Thymus (tissue), 11 donors: ENCODE data around the gene SHKBP1. TPM values are rescaled to one million over a fixed set of nuclear protein-coding genes. Genes with fewer than 3 reads are reported as not detected.

Experiments
- DNase-seq, 9 donors: peaks; one replicate each; pipeline ENCODE4 v3.0.0-alpha.2; 2013; ENCODE audit warnings: low spot score in 9 of 9, low read depth in 6 of 9, missing footprints in 1 of 9
- H3K27ac ChIP-seq, 2 donors: one replicate each; pipeline ENCODE4 v1.5.1; 2013; ENCODE audit warnings: control low read depth in 1 of 2, low read depth in 1 of 2, low read length in 1 of 2, mild to moderate bottlenecking in 1 of 2, moderate library complexity in 1 of 2
- H3K27me3 ChIP-seq, 2 donors: one replicate each; pipeline ENCODE4 v1.5.1; 2013; ENCODE audit warnings: low read length in 1 of 2; ENCODE audit not compliant: control insufficient read depth in 2 of 2, insufficient read depth in 1 of 2
- H3K36me3 ChIP-seq, 2 donors: one replicate each; pipeline ENCODE4 v1.5.1; 2013; ENCODE audit warnings: low read length in 1 of 2, mild to moderate bottlenecking in 1 of 2, moderate library complexity in 1 of 2; ENCODE audit not compliant: control insufficient read depth in 2 of 2, insufficient read depth in 2 of 2
- H3K4me1 ChIP-seq, 2 donors: one replicate each; pipeline ENCODE4 v1.5.1; 2013; ENCODE audit warnings: low read length in 2 of 2; ENCODE audit not compliant: control insufficient read depth in 2 of 2, insufficient read depth in 2 of 2
- H3K4me3 ChIP-seq, 2 donors: one replicate each; pipeline ENCODE4 v1.5.1; 2013; ENCODE audit warnings: low read length in 2 of 2, control low read depth in 1 of 2, mild to moderate bottlenecking in 1 of 2
- H3K9me3 ChIP-seq, 2 donors: one replicate each; pipeline ENCODE4 v1.5.1; 2013; ENCODE audit warnings: low read length in 1 of 2, mild to moderate bottlenecking in 1 of 2; ENCODE audit not compliant: control insufficient read depth in 2 of 2, insufficient read depth in 1 of 2
- WGBS: extraction: QIAGEN DNeasy Blood & Tissue Kit; methylation state at CpG from one replicate; pipeline ENCODE4 v1.1.7; 2013; 5-methylcytosine and 5-hydroxymethylcytosine counted together
- polyA plus RNA-seq: library from polyadenylated mRNA; stranded (reverse); fragments of 200-250 nt; gene quantifications from one replicate; pipeline ENCODE4 v1.2.3, GENCODE V29; 2013
- total RNA-seq: library from RNA; stranded (reverse); fragments of 120-200 nt; gene quantifications from one replicate; pipeline ENCODE4 v1.2.4, GENCODE V29; 2013
- donor health status: healthy.

Gene SHKBP1
- total and polyA plus RNA-seq, 2 donors: 33.1 to 117 TPM

DNA sequence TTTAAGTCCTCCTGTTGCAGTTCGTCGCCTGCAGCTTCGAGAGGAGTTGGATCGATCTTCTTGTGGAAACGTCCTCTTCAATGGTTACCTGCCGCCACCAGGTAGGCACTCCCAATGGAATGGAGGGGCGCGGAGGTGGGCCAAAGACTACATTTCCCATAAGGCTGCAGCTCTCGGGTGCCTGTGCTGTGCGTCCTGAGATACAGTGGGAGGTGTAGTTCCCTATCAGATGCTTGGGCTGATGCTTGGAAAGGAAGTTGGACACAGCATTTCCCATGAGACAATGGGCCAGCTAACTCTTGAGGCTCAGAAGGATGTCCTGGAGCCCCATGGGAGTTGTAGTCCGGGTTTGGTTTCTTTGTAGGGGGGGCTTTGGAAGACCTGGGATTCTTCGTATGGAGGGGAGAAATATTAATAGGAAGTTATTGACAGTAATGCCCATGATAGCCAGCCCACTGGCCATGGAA lies 1.8 kb downstream of the SHKBP1 start:
- peaks cover 0 to 3% of the 10 kb centered on the region in 2 donors for H3K27me3 ChIP-seq
- H3K27ac ChIP-seq: no peak overlapping the region
- H3K9me3 ChIP-seq: no peaks in the 10 kb centered on the region
- 97% methylated on average over 12 of the region's 12 CpGs for WGBS
- H3K4me3 ChIP-seq: no peak overlapping the region
- H3K36me3 ChIP-seq: peaks cover 31 to 35% of the 10 kb centered on the region in 2 donors
- peaks cover 14 to 23% of the 10 kb centered on the region in 2 donors for H3K4me1 ChIP-seq
- no peak for DNase-seq

- H3K9me3 ChIP-seq: no peaks in the 10 kb centered on the region
- peaks cover 14 to 19% of the 10 kb centered on the region in 2 donors for H3K4me1 ChIP-seq
- peaks cover 0 to 3% of the 10 kb centered on the region in 2 donors for H3K27me3 ChIP-seq
- no peak overlapping the region for H3K4me3 ChIP-seq
- WGBS: 99% methylated on average over 13 of the region's 13 CpGs
- H3K27ac ChIP-seq: no peak overlapping the region
- DNase-seq: no peak
- H3K36me3 ChIP-seq: peaks cover 37 to 46% of the 10 kb centered on the region in 2 donors
Measured at GRCh38 chr19:40580619-40581018, 3.9 kb downstream of the SHKBP1 start.

DNA sequence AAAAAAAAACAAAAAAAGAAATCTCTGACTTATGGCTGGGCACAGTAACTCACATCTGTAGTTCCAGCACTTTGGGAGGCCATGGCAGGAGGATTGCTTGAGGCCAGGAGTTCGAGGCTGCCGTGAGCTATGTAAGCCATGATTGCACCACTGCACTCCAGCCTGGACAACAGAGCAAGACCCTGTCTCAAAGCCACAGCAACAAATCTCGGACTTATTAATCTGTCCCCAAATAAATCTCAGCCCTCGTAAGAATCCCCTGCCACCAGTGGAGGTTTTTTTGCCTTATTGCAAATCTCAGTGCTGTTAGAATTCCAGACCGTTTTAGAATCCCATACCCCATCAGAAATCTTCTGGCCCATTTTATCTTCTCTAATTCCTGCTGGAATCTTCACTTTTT lies 4.9 kb downstream of the SHKBP1 start:
- Histone ChIP-seq H3K36me3 (peaks cover 38 to 54% of the 10 kb centered on the region in 2 donors), H3K9me3 (no peaks in the 10 kb centered on the region), H3K27me3 (no peaks in the 10 kb centered on the region), H3K4me1 (peaks cover 11 to 12% of the 10 kb centered on the region in 2 donors), H3K4me3 (no peak overlapping the region), H3K27ac (no peak overlapping the region)
- no peak for DNase-seq
- WGBS: 98% methylated on average over 5 of the region's 5 CpGs

- Histone ChIP-seq H3K4me1 (peaks cover 7 to 8% of the 10 kb centered on the region in 2 donors), H3K4me3 (no peak overlapping the region), H3K36me3 (peaks cover 46 to 61% of the 10 kb centered on the region in 2 donors), H3K27ac (no peak overlapping the region), H3K9me3 (no peaks in the 10 kb centered on the region), H3K27me3 (no peaks in the 10 kb centered on the region)
- WGBS: 95% methylated on average over 2 of the region's 2 CpGs
- no peak for DNase-seq
Measured at GRCh38 chr19:40582467-40582866, 5.8 kb downstream of the SHKBP1 start.

DNA sequence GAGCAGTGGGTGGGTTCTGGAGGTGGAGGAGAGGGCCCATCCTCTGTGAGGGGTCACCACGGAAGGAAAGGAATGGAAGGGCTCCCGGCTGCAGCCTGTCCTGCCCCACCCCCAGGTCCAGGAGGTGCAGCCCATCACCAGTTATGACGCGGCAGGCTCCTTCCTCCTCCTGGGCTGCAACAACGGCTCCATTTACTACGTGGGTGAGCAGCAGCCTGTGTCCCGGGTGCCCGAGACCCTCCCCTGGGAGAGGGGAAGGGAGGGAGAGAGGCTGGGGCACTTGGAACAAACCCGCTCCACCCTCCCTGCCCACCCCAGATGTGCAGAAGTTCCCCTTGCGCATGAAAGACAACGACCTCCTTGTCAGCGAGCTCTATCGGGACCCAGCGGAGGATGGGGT lies 6.6 kb downstream of the SHKBP1 start:
- no peak overlapping the region for H3K27ac ChIP-seq
- no peaks in the 10 kb centered on the region for H3K27me3 ChIP-seq
- no peak for DNase-seq
- H3K9me3 ChIP-seq: no peaks in the 10 kb centered on the region
- WGBS: 97% methylated on average over 14 of the region's 14 CpGs
- H3K36me3 ChIP-seq: peaks cover 54 to 64% of the 10 kb centered on the region in 2 donors
- H3K4me1 ChIP-seq: peaks cover 0 to 2% of the 10 kb centered on the region in 2 donors
- H3K4me3 ChIP-seq: no peak overlapping the region

DNA sequence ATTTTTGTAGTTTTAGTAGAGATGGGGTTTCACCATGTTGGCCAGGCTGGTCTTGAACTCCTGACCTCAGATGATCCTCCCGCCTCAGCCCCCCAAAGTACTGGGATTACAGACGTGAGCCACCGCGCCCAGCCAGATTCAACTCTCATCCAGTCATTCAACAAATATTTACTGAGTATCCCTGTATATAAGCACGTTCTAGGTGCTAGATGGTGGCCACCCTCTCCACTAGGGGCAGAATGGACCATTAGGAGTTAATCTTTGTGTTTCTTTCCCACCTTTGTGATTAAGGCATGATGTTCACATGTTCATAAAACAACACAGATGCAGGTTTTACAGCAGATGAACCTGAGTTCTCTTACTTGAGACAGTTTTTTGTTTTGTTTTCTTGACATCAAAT lies 7.3 kb downstream of the SHKBP1 start:
- H3K27me3 ChIP-seq: no peaks in the 10 kb centered on the region
- peaks cover 61 to 71% of the 10 kb centered on the region in 2 donors for H3K36me3 ChIP-seq
- H3K9me3 ChIP-seq: no peaks in the 10 kb centered on the region
- no peak overlapping the region for H3K4me3 ChIP-seq
- no peak overlapping the region for H3K27ac ChIP-seq
- no peak for DNase-seq
- 98% methylated on average over 5 of the region's 5 CpGs for WGBS
- H3K4me1 ChIP-seq: no peaks in the 10 kb centered on the region

- H3K36me3 ChIP-seq: peaks cover 55 to 72% of the 10 kb centered on the region in 2 donors
- H3K4me3 ChIP-seq: no peak overlapping the region
- no peaks in the 10 kb centered on the region for H3K9me3 ChIP-seq
- H3K4me1 ChIP-seq: no peaks in the 10 kb centered on the region
- DNase-seq: no peak
- no peaks in the 10 kb centered on the region for H3K27me3 ChIP-seq
- H3K27ac ChIP-seq: no peak overlapping the region
- WGBS: 96% methylated on average over 11 of the region's 11 CpGs
Measured at GRCh38 chr19:40585241-40585981, 8.7 kb downstream of the SHKBP1 start.

- no peaks in the 10 kb centered on the region for H3K4me1 ChIP-seq
- no peaks in the 10 kb centered on the region for H3K9me3 ChIP-seq
- H3K27ac ChIP-seq: no peak overlapping the region
- no peaks in the 10 kb centered on the region for H3K27me3 ChIP-seq
- no peak for DNase-seq
- 99% methylated on average over 2 of the region's 2 CpGs for WGBS
- peaks cover 49 to 72% of the 10 kb centered on the region in 2 donors for H3K36me3 ChIP-seq
- no peak overlapping the region for H3K4me3 ChIP-seq
Measured at GRCh38 chr19:40585982-40586422, 9.3 kb downstream of the SHKBP1 start.

DNA sequence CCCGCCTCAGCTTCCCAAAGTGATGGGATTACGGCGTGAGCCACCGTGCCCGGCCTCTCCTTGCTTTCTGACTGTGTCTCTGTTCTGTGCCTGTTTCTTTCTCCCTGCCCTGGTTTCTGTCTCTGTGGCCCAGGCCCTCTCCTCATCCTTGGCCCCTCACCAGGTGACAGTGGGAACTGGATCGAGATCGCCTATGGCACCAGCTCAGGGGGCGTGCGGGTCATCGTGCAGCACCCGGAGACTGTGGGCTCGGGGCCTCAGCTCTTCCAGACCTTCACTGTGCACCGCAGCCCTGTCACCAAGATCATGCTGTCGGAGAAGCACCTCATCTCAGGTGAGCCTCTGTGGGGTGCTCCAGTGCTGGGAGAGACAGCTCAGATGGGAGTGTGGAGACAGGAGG lies 9.9 kb downstream of the SHKBP1 start:
- no peak for DNase-seq
- H3K27ac ChIP-seq: no peak overlapping the region
- no peak overlapping the region for H3K4me3 ChIP-seq
- no peaks in the 10 kb centered on the region for H3K9me3 ChIP-seq
- WGBS: 97% methylated on average over 14 of the region's 14 CpGs
- H3K27me3 ChIP-seq: no peaks in the 10 kb centered on the region
- H3K36me3 ChIP-seq: peaks cover 44 to 69% of the 10 kb centered on the region in 2 donors
- no peaks in the 10 kb centered on the region for H3K4me1 ChIP-seq
